ENCODE measurements around the gene F11.

GRCh38 chr4:186298031-186298647, 32.1 kb downstream of the F11 start:
- no peak for TF ChIP-seq MAX (IDR thresholded peaks at IDR 0.05)
- TF ChIP-seq FOXM1 (IDR thresholded peaks at IDR 0.05; ENCODE audit: borderline replicate concordance, low read depth): no peak
- TF ChIP-seq YY1 (IDR thresholded peaks at IDR 0.05; ENCODE audit: low read depth): no peak

All from Ishikawa (cell line).